CD14-positive monocyte (primary cell): ENCODE results near the gene HEY2. TPM values are rescaled to one million over a fixed set of nuclear protein-coding genes. Genes with fewer than 3 reads are reported as not detected.

Source experiments
- DNase-seq, 3 donors: peaks; one replicate each; pipeline ENCODE4 v3.0.0-alpha.2; 2011 to 2022
- H2AFZ ChIP-seq: 2 replicates; pipeline ENCODE4 v1.6.0; 2012; ENCODE audit warnings: mild to moderate bottlenecking, low read depth, low read length, inconsistent platforms; ENCODE audit not compliant: insufficient read depth, poor library complexity, severe bottlenecking
- H3K27ac ChIP-seq, 2 donors: 1 replicate in 1 of 2; 2 replicates in 1 of 2; pipeline ENCODE4 v1.5.1; 2012 to 2013; ENCODE audit warnings: low read length in 2 of 2, control low read depth in 1 of 2, inconsistent platforms in 1 of 2, low read depth in 1 of 2, mild to moderate bottlenecking in 1 of 2
- H3K27me3 ChIP-seq, 2 donors: one replicate each; pipeline versions ENCODE4 v1.6.0 to v1.6.1; 2011 to 2013; ENCODE audit warnings: low read length in 2 of 2; ENCODE audit not compliant: control insufficient read depth in 2 of 2, insufficient read depth in 2 of 2
- H3K36me3 ChIP-seq, 2 donors: replicated peaks in 1 of 2; 1 replicate in 1 of 2; 2 replicates in 1 of 2; pipeline versions ENCODE4 v1.5.1 to v1.6.1; 2012 to 2013; ENCODE audit warnings: low read length in 2 of 2, control low read depth in 1 of 2, inconsistent platforms in 1 of 2, mild to moderate bottlenecking in 1 of 2; ENCODE audit not compliant: insufficient read depth in 2 of 2, control insufficient read depth in 1 of 2
- H3K4me1 ChIP-seq, 2 donors: 1 replicate in 1 of 2; 2 replicates in 1 of 2; pipeline versions ENCODE4 v1.5.1 to v1.6.1; 2012 to 2013; ENCODE audit warnings: low read length in 2 of 2, control low read depth in 1 of 2, inconsistent platforms in 1 of 2, mild to moderate bottlenecking in 1 of 2, moderate library complexity in 1 of 2; ENCODE audit not compliant: insufficient read depth in 2 of 2, control insufficient read depth in 1 of 2
- H3K4me2 ChIP-seq: replicated peaks from 2 replicates; pipeline ENCODE3; 2012; ENCODE audit warnings: low read length, moderate library complexity, mild to moderate bottlenecking; ENCODE audit not compliant: poor library complexity, severe bottlenecking; ENCODE audit errors: extremely low read depth
- H3K4me3 ChIP-seq, 3 experiments: fragments of 200-600 bp in 1 of 3; sonication (generic) in 1 of 3; replicated peaks in 1 of 3; 1 replicate in 2 of 3; 2 replicates in 1 of 3; pipeline ENCODE4 v1.5.1; 2011 to 2013; ENCODE audit warnings: low read length in 3 of 3, mild to moderate bottlenecking in 3 of 3, control low read depth in 2 of 3, low read depth in 2 of 3, inconsistent platforms in 1 of 3, moderate library complexity in 1 of 3
- H3K79me2 ChIP-seq: 2 replicates; pipeline ENCODE4 v1.6.0; 2012; ENCODE audit warnings: mild to moderate bottlenecking, control low read depth, inconsistent platforms, low read length, moderate library complexity; ENCODE audit not compliant: insufficient read depth
- H3K9ac ChIP-seq: 2 replicates; pipeline ENCODE4 v1.6.0; 2017; ENCODE audit warnings: low read length, mild to moderate bottlenecking; ENCODE audit not compliant: insufficient read depth, poor library complexity, severe bottlenecking
- H3K9me3 ChIP-seq, 2 donors: replicated peaks in 1 of 2; 1 replicate in 1 of 2; 2 replicates in 1 of 2; pipeline versions ENCODE4 v1.5.1 to v1.6.1; 2012 to 2013; ENCODE audit warnings: low read length in 2 of 2, control low read depth in 1 of 2; ENCODE audit not compliant: control insufficient read depth in 1 of 2, insufficient read depth in 1 of 2
- H4K20me1 ChIP-seq: 2 replicates; pipeline ENCODE4 v1.6.0; 2012; ENCODE audit warnings: mild to moderate bottlenecking, low read length, control low read depth, moderate library complexity; ENCODE audit not compliant: insufficient read depth
- H3K27ac Mint-ChIP-seq, 7 donors: one replicate each; pipeline ENCODE4 v1.8.0; 2020; ENCODE audit warnings: mild to moderate bottlenecking in 7 of 7, mixed read lengths in 7 of 7, moderate library complexity in 6 of 7, inconsistent platforms in 2 of 7
- H3K27me3 Mint-ChIP-seq, 3 donors: one replicate each; pipeline ENCODE4 v1.8.0; 2021 to 2022; ENCODE audit warnings: low read depth in 3 of 3, mild to moderate bottlenecking in 3 of 3, mixed read lengths in 3 of 3, moderate library complexity in 3 of 3, inconsistent platforms in 1 of 3
- H3K36me3 Mint-ChIP-seq, 2 donors: one replicate each; pipeline ENCODE4 v1.8.0; 2020; ENCODE audit warnings: mixed read lengths in 2 of 2, inconsistent platforms in 1 of 2, mild to moderate bottlenecking in 1 of 2
- H3K4me1 Mint-ChIP-seq: one replicate; pipeline ENCODE4 v1.8.0; 2020; ENCODE audit warnings: mild to moderate bottlenecking, mixed read lengths
- H3K4me3 Mint-ChIP-seq, 2 donors: one replicate each; pipeline ENCODE4 v1.8.0; 2020; ENCODE audit warnings: mild to moderate bottlenecking in 2 of 2, mixed read lengths in 2 of 2, moderate library complexity in 1 of 2
- H3K9me3 Mint-ChIP-seq, 7 donors: one replicate each; pipeline ENCODE4 v1.8.0; 2020 to 2022; ENCODE audit warnings: mixed read lengths in 7 of 7, mild to moderate bottlenecking in 6 of 7, moderate library complexity in 6 of 7, inconsistent platforms in 2 of 7
- WGBS: methylation state at CpG from one replicate; pipeline ENCODE4 v1.1.5; 2013; ENCODE audit warnings: missing lambda C conversion rate; ENCODE audit not compliant: insufficient coverage; 5-methylcytosine and 5-hydroxymethylcytosine counted together
- intact Hi-C, 2 donors: fragments of 100-400 bp; cut with micrococcal nuclease; formaldehyde crosslinking; loops; one replicate each; pipeline versions ENCODE4 v1.15.0 to v1.15.1; 2023
- polyA plus RNA-seq, 3 donors: library from polyadenylated mRNA; depleted of rRNA in 1 of 3; unstranded in 2 of 3; stranded (reverse) in 1 of 3; fragments of 300-500 nt in 2 of 3; fragments of >200 nt in 1 of 3; fragmentation: Illumina TruSeq in 2 of 3; gene quantifications; 1 replicate in 2 of 3; 2 replicates in 1 of 3; pipeline ENCODE4 v1.2.3, GENCODE V29; 2012 to 2021
- TF ChIP-seq, protein P1 (sequence below): fragments of 200-600 bp; IDR thresholded peaks from one replicate; pipeline ENCODE4 v1.8.0; 2022; ENCODE audit warnings: antibody characterized with exemption, mild to moderate bottlenecking

Gene HEY2
- polyA plus RNA-seq, 3 donors, result not detected

DNA sequence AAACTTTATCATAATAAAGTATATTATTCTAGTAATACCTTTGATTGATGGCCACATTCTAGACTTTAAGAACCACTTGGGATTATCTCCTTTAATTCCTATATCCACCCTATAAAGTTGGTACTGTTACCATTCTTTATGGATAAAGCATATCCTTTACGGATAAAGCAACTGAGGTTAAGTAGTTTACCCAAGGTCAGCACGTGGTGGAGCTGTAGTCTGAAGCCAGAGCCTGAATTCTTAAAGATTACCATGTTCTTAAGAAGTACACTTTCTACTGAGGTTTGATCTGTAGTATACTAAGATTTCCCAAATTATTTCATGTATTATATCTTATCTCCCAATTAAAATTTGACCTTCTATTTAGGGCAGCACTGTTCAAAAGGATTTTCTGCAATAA, 38.4 kb downstream of the HEY2 start:
- intact Hi-C loops, result loop anchor here in 1 of 2 donors (10.0 kb wide), 2 partner anchors 47 to 167 kb away; partner anchors contain the start of gene HINT3
- H3K4me3 ChIP-seq, result no peak overlapping the region
- H3K9me3 Mint-ChIP-seq, result peaks cover 0 to under 1% (median 0%) of the 10 kb centered on the region in 7 donors

DNA sequence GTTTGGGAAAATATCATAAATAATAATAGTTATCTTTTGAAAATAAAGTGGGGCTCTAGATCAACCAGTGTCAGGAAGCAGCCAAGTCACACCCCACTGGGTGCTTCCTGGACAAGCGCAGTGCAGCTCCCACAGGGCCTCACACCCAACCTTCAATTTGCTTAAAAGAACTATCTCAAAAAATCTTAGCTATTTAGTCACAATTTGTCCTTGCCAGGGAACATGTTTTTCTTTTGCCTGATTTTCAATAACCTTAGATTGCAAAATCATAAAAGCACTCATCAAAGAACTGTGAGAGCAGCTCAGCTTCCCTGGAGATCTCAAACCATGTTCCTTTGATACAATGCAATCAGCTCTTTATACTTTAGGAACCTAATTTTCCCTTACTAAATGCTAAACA, 39.7 kb downstream of the HEY2 start:
- no peak for DNase-seq
- H3K4me1 Mint-ChIP-seq, result peaks cover 40% of the 10 kb centered on the region
- peaks cover 33% of the 10 kb centered on the region for H3K79me2 ChIP-seq
- H3K27me3 Mint-ChIP-seq, result no peaks in the 10 kb centered on the region
- no peak overlapping the region for H3K9ac ChIP-seq
- no peaks in the 10 kb centered on the region for H3K9me3 ChIP-seq
- H3K27me3 ChIP-seq, result no peaks in the 10 kb centered on the region
- H3K27ac Mint-ChIP-seq, result peak overlapping the region in 4 of 7 donors; percentile 23 to 95 (median 92)
- H3K4me3 Mint-ChIP-seq, result no peak overlapping the region
- H4K20me1 ChIP-seq, result no peaks in the 10 kb centered on the region
- H3K4me2 ChIP-seq, result no peak overlapping the region
- intact Hi-C loops, result loop anchor here in 1 of 2 donors (10.0 kb wide), 2 partner anchors 46 to 166 kb away; partner anchors contain the start of gene HINT3
- H3K9me3 Mint-ChIP-seq, result no peaks in the 10 kb centered on the region
- no peaks in the 10 kb centered on the region for H3K36me3 Mint-ChIP-seq
- no peak overlapping the region for H2AFZ ChIP-seq
- no peaks in the 10 kb centered on the region for H3K36me3 ChIP-seq
- 14% methylated on average over 1 of the region's 1 CpG for WGBS
- peak overlapping the region in 1 of 2 donors; percentile 83 for H3K27ac ChIP-seq
- peaks cover 24 to 38% of the 10 kb centered on the region in 2 donors for H3K4me1 ChIP-seq
- TF ChIP-seq, protein P1, sequence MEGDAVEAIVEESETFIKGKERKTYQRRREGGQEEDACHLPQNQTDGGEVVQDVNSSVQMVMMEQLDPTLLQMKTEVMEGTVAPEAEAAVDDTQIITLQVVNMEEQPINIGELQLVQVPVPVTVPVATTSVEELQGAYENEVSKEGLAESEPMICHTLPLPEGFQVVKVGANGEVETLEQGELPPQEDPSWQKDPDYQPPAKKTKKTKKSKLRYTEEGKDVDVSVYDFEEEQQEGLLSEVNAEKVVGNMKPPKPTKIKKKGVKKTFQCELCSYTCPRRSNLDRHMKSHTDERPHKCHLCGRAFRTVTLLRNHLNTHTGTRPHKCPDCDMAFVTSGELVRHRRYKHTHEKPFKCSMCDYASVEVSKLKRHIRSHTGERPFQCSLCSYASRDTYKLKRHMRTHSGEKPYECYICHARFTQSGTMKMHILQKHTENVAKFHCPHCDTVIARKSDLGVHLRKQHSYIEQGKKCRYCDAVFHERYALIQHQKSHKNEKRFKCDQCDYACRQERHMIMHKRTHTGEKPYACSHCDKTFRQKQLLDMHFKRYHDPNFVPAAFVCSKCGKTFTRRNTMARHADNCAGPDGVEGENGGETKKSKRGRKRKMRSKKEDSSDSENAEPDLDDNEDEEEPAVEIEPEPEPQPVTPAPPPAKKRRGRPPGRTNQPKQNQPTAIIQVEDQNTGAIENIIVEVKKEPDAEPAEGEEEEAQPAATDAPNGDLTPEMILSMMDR, result no peak
- H3K4me3 ChIP-seq, result no peak overlapping the region

More for the DNA sequence above, 38.4 kb downstream of the HEY2 start:
- no peak for DNase-seq
- TF ChIP-seq, protein P1, result peak; percentile 29
- peaks cover 19% of the 10 kb centered on the region for H3K79me2 ChIP-seq
- H3K36me3 ChIP-seq, result no peaks in the 10 kb centered on the region
- no peak overlapping the region for H3K9ac ChIP-seq
- Mint-ChIP-seq H3K4me3 (no peak overlapping the region), H3K27me3 (no peaks in the 10 kb centered on the region), H3K4me1 (peaks cover 27% of the 10 kb centered on the region), H3K36me3 (no peaks in the 10 kb centered on the region), H3K27ac (no peak overlapping the region)
- H3K9me3 ChIP-seq, result peaks cover 0 to 2% of the 10 kb centered on the region in 2 donors
- H3K27ac ChIP-seq, result no peak overlapping the region
- no peak overlapping the region for H3K4me2 ChIP-seq
- peaks cover 24 to 35% of the 10 kb centered on the region in 2 donors for H3K4me1 ChIP-seq
- H4K20me1 ChIP-seq, result no peaks in the 10 kb centered on the region
- WGBS, result no CpG with 5 or more reads among the region's 2 CpGs
- no peak overlapping the region for H2AFZ ChIP-seq
- H3K27me3 ChIP-seq, result no peaks in the 10 kb centered on the region
